GM12878 (cell line): Measurements from ENCODE around the gene LIPF. TPM values are rescaled to one million over a fixed set of nuclear protein-coding genes. Genes with fewer than 3 reads are reported as not detected.

Source experiments
- ATAC-seq: fragments of 200-7000 bp; cut with Tn5 transposase; 3 replicates; pipeline ENCODE4 v1.9.1; 2020; ENCODE audit warnings: mild to moderate bottlenecking, moderate library complexity
- BruUV-seq: library from RNA; stranded (reverse); fragments of 400-500 nt; replicated peaks from 2 replicates; lab custom pipeline; 2021; lab: Mats Ljungman, UMichigan
- CTCF ChIA-PET: fragments of 300-600 bp; sonication (Branson Sonifier 250); formaldehyde crosslinking; extraction: SDS; loops from one replicate; lab custom pipeline; 2021; ENCODE audit warnings: inconsistent platforms; lab: Yijun Ruan, JAX
- POLR2A ChIA-PET: fragments of 350-600 bp; formaldehyde crosslinking; extraction: SDS; loops from one replicate; lab custom pipeline; 2021; ENCODE audit warnings: inconsistent platforms; lab: Charles Lee
- RAD21 ChIA-PET: fragments of 300-600 bp; sonication (Branson Sonifier 250); formaldehyde crosslinking; loops from one replicate; lab custom pipeline; 2023; ENCODE audit warnings: antibody characterized with exemption; ENCODE audit not compliant: unreplicated experiment; lab: Charles Lee
- SMC1A ChIA-PET: fragments of 300-600 bp; sonication (Branson Sonifier 250); formaldehyde crosslinking; loops from one replicate; lab custom pipeline; 2023; ENCODE audit not compliant: unreplicated experiment, uncharacterized antibody; lab: Charles Lee
- DNase-seq: peaks from one replicate; pipeline ENCODE4 v3.0.0-alpha.2; 2011; ENCODE audit warnings: low read depth, low spot score
- FAIRE-seq: peaks from 3 replicates; lab custom pipeline; 2011; peaks lifted over from hg19 to GRCh38; lab: Jason Lieb, UNC
- H2AFZ ChIP-seq: 2 replicates; pipeline ENCODE4 v1.6.0; 2011; ENCODE audit warnings: low read depth, low read length, control low read depth; ENCODE audit not compliant: control insufficient read depth
- H3K27ac ChIP-seq: 2 replicates; pipeline ENCODE4 v1.5.1; 2011; ENCODE audit warnings: control low read depth; ENCODE audit not compliant: control insufficient read depth, insufficient read depth
- H3K27me3 ChIP-seq, 2 experiments: replicated peaks in 1 of 2; 2 replicates each; pipeline versions ENCODE4 v1.6.0 to v1.6.1; 2011; ENCODE audit warnings: low read length in 1 of 2; ENCODE audit not compliant: control insufficient read depth in 2 of 2, insufficient read depth in 2 of 2
- H3K36me3 ChIP-seq, 2 experiments: 2 replicates each; pipeline ENCODE4 v1.5.1; 2011; ENCODE audit warnings: low read length in 1 of 2; ENCODE audit not compliant: control insufficient read depth in 2 of 2, insufficient read depth in 2 of 2
- H3K4me1 ChIP-seq: 2 replicates; pipeline ENCODE4 v1.6.1; 2011; ENCODE audit warnings: mild to moderate bottlenecking, low read length, moderate library complexity, mixed read lengths; ENCODE audit not compliant: control insufficient read depth, insufficient read depth
- H3K4me2 ChIP-seq: 2 replicates; pipeline ENCODE4 v1.6.0; 2011; ENCODE audit warnings: control low read depth; ENCODE audit not compliant: control insufficient read depth, insufficient read depth
- H3K4me3 ChIP-seq: fragments of 200-600 bp; sonication (generic); 2 replicates; pipeline ENCODE4 v1.5.1; 2016
- H3K79me2 ChIP-seq: 2 replicates; pipeline ENCODE4 v1.6.0; 2011; ENCODE audit warnings: low read length; ENCODE audit not compliant: control insufficient read depth, insufficient read depth
- H3K9ac ChIP-seq: 2 replicates; pipeline ENCODE4 v1.8.0; 2011; ENCODE audit warnings: low read length, control low read depth, mixed read lengths; ENCODE audit not compliant: control insufficient read depth, insufficient read depth
- H3K9me3 ChIP-seq: replicated peaks from 3 replicates; pipeline ENCODE4 v1.5.1; 2011; ENCODE audit warnings: mild to moderate bottlenecking, low read length; ENCODE audit not compliant: control insufficient read depth, insufficient read depth
- H4K20me1 ChIP-seq: 2 replicates; pipeline ENCODE4 v1.6.0; 2011; ENCODE audit not compliant: control insufficient read depth, insufficient read depth
- NR2C1 ChIP-seq: fragments of 450-650 bp; IDR thresholded peaks from 2 replicates; pipeline ENCODE4 v1.6.1; 2017; ENCODE audit warnings: antibody characterized with exemption, mild to moderate bottlenecking, moderate library complexity
- YBX1 ChIP-seq: fragments of 450-650 bp; IDR thresholded peaks from 2 replicates; pipeline ENCODE4 v1.6.1; 2016; ENCODE audit warnings: antibody characterized with exemption
- WGBS: methylation state at CpG from one replicate; pipeline ENCODE4 v1.1.6; 2016; ENCODE audit warnings: low lambda C conversion rate; ENCODE audit not compliant: insufficient replicate concordance, insufficient coverage; ENCODE audit errors: missing lambda C conversion rate; 5-methylcytosine and 5-hydroxymethylcytosine counted together
- in situ Hi-C: fragments of 300-500 bp; cut with MboI; formaldehyde crosslinking; loops from 9 replicates; pipeline ENCODE4 v1.14.3; 2018; ENCODE audit warnings: mixed read lengths
- intact Hi-C: fragments of 100-400 bp; cut with micrococcal nuclease; formaldehyde crosslinking; loops from one replicate; pipeline ENCODE4 v1.14.2; 2022; ENCODE audit not compliant: unreplicated experiment
- polyA plus RNA-seq, 11 experiments: library from polyadenylated mRNA; depleted of rRNA in 4 of 11; unstranded in 6 of 11; stranded (reverse) in 5 of 11; fragments of >200 nt; fragmentation: Nextera tagmentation in 4 of 11; fragmentation: Illumina TruSeq in 1 of 11; extraction: Ambion mirVana in 4 of 11; extraction: Trizol in 1 of 11; gene quantifications; 1 replicate in 1 of 11; 2 replicates in 10 of 11; pipeline versions ENCODE4 v1.2.1 to v1.2.3, GENCODE V29; 2011 to 2016; ENCODE audit warnings: inconsistent platforms in 2 of 11, missing spikeins in 2 of 11, low read depth in 1 of 11
- total RNA-seq, 4 experiments: library from RNA; depleted of rRNA in 3 of 4; stranded (reverse); fragments of >200 nt in 3 of 4; fragmentation: Illumina TruSeq in 1 of 4; extraction: Trizol in 1 of 4; gene quantifications; 2 replicates each; pipeline versions ENCODE4 v1.2.1 to v1.2.3, GENCODE V29; 2013 to 2021
- TF ChIP-seq, protein P1 (sequence below): IDR thresholded peaks from 2 replicates; pipeline ENCODE4 v1.6.1; 2011; ENCODE audit warnings: borderline replicate concordance, low read depth, mild to moderate bottlenecking, moderate library complexity, mixed read lengths, low read length; ENCODE audit not compliant: insufficient read depth; ENCODE audit errors: extremely low read length
- TF ChIP-seq, protein P2 (sequence below): fragments of 450-650 bp; formaldehyde crosslinking; IDR thresholded peaks from 2 replicates; pipeline ENCODE4 v1.4.0; 2020; ENCODE audit warnings: mild to moderate bottlenecking, moderate library complexity

The LIPF gene
- total and polyA plus RNA-seq, 10 of the 15 experiments (the other 5 are each of a cell fraction or from before 2014, with no cell fraction given) = not detected

DNA sequence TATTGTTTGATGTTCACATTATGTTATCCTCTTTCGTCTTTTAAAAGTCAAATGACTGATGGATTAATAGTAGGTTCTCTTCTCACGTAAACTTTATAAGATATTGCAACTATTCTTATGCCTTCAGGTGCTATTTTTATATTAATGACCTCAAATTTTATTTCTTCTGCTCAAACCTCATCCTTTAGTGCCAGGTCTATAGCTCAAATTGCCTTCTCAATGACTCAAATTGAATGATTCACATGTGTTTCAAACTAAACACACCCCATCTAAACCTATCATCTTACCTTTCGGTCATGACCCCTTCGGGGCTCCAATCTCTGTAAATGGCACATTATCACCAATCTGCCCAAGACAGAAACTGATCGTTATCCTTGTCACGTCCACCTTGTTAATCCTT is 22.0 kb upstream of the LIPF start:
- Histone ChIP-seq H3K4me3 (no peak overlapping the region), H3K36me3 (no peaks in the 10 kb centered on the region), H3K27ac (no peak overlapping the region), H3K4me1 (no peaks in the 10 kb centered on the region), H3K4me2 (no peak overlapping the region), H2AFZ (no peak overlapping the region), H3K79me2 (no peaks in the 10 kb centered on the region), H3K9ac (no peak overlapping the region), H3K27me3 (no peaks in the 10 kb centered on the region), H4K20me1 (no peaks in the 10 kb centered on the region), H3K9me3 (no peaks in the 10 kb centered on the region; the same call in 2 of the 3 replicates)
- CTCF ChIA-PET = no interaction called here
- RAD21 ChIA-PET = no interaction called here
- SMC1A ChIA-PET = no interaction called here
- BruUV-seq = no TSS peak
- FAIRE-seq = no peak
- no peak for ATAC-seq
- TF ChIP-seq YBX1 = no peak
- TF ChIP-seq, protein P1, sequence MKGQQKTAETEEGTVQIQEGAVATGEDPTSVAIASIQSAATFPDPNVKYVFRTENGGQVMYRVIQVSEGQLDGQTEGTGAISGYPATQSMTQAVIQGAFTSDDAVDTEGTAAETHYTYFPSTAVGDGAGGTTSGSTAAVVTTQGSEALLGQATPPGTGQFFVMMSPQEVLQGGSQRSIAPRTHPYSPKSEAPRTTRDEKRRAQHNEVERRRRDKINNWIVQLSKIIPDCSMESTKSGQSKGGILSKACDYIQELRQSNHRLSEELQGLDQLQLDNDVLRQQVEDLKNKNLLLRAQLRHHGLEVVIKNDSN = no peak
- no peak for TF ChIP-seq NR2C1
- TF ChIP-seq, protein P2, sequence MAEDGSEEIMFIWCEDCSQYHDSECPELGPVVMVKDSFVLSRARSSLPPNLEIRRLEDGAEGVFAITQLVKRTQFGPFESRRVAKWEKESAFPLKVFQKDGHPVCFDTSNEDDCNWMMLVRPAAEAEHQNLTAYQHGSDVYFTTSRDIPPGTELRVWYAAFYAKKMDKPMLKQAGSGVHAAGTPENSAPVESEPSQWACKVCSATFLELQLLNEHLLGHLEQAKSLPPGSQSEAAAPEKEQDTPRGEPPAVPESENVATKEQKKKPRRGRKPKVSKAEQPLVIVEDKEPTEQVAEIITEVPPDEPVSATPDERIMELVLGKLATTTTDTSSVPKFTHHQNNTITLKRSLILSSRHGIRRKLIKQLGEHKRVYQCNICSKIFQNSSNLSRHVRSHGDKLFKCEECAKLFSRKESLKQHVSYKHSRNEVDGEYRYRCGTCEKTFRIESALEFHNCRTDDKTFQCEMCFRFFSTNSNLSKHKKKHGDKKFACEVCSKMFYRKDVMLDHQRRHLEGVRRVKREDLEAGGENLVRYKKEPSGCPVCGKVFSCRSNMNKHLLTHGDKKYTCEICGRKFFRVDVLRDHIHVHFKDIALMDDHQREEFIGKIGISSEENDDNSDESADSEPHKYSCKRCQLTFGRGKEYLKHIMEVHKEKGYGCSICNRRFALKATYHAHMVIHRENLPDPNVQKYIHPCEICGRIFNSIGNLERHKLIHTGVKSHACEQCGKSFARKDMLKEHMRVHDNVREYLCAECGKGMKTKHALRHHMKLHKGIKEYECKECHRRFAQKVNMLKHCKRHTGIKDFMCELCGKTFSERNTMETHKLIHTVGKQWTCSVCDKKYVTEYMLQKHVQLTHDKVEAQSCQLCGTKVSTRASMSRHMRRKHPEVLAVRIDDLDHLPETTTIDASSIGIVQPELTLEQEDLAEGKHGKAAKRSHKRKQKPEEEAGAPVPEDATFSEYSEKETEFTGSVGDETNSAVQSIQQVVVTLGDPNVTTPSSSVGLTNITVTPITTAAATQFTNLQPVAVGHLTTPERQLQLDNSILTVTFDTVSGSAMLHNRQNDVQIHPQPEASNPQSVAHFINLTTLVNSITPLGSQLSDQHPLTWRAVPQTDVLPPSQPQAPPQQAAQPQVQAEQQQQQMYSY (CRISPR knock-in tag) = no peak
- POLR2A ChIA-PET = no interaction called here
- in situ Hi-C loops (no loop called here), intact Hi-C loops (no loop called here)
- no peak for DNase-seq
- 78% methylated on average over 6 of the region's 6 CpGs for WGBS
